Fibroblast of mammary gland (primary cell): ENCODE results near the gene YEATS4.
"Not testable (repeated sequence)": the region's sequence is repeated elsewhere in the genome, so short reads cannot be mapped to it uniquely, and the experiment has no call there.

Experiments
- DNase-seq: peaks from one replicate; pipeline ENCODE4 v3.0.0-alpha.2; 2010; ENCODE audit warnings: low read depth
- H3K4me3 ChIP-seq: 2 replicates; pipeline ENCODE4 v1.5.1; 2011; ENCODE audit warnings: low read depth, mild to moderate bottlenecking, low read length, moderate library complexity; ENCODE audit not compliant: control insufficient read depth
- CTCF ChIP-seq: conservative IDR thresholded peaks from 2 replicates; pipeline ENCODE4 v1.5.1; 2011; ENCODE audit warnings: low read depth, low read length, inconsistent platforms; ENCODE audit not compliant: control insufficient read depth, insufficient read depth

YEATS4 gene

GRCh38 chr12:69359531-69360347 is at the start of gene YEATS4:
Gene YEATS4, plus strand, starts transcription at chr12:69359743. Its CDS starts 230 bp downstream, at chr12:69359973.
- TF ChIP-seq CTCF = no peak
- peak; percentile 94 for DNase-seq
- H3K4me3 ChIP-seq = peak within 1 kb of the TSS; percentile 84

GRCh38 chr12:69313209-69313608 is 46.3 kb upstream of the YEATS4 start:
- no peak for DNase-seq
- no peak for TF ChIP-seq CTCF
- H3K4me3 ChIP-seq = no peak overlapping the region

GRCh38 chr12:69316784-69317183 is 42.8 kb upstream of the YEATS4 start:
- H3K4me3 ChIP-seq, DNase-seq: not testable (repeated sequence)

- DNase-seq, H3K4me3 ChIP-seq: not testable (repeated sequence)
These were observed 42.3 kb upstream of the YEATS4 start for GRCh38 chr12:69317233-69317632.

GRCh38 chr12:69318225-69318624 is 41.3 kb upstream of the YEATS4 start:
- no peak overlapping the region for H3K4me3 ChIP-seq
- DNase-seq = no peak
- TF ChIP-seq CTCF = no peak

GRCh38 chr12:69321351-69321750 is 38.2 kb upstream of the YEATS4 start:
- H3K4me3 ChIP-seq = no peak overlapping the region
- no peak for DNase-seq
- TF ChIP-seq CTCF = no peak

- TF ChIP-seq CTCF = no peak
These were observed 34.6 kb upstream of the YEATS4 start for GRCh38 chr12:69324797-69325466.

More at GRCh38 chr12:69324797-69325466, 34.6 kb upstream of the YEATS4 start:
- no peak for DNase-seq
- no peak overlapping the region for H3K4me3 ChIP-seq
